Stimulated activated CD8-positive, alpha-beta memory T cell treated with anti-CD3 and anti-CD28 coated beads, Interleukin-4, amount 100 ng/mL, for 24 hours (primary cell): ENCODE data around the gene GCFC2.
"Not testable (repeated sequence)": the region's sequence is repeated elsewhere in the genome, so short reads cannot be mapped to it uniquely, and the experiment has no call there.

ENCODE experiments used
- DNase-seq: peaks from one replicate; pipeline ENCODE4 v3.0.0-alpha.2; 2020; ENCODE audit warnings: low read depth

GCFC2 gene

GRCh38 chr2:75710577-75711253 lies at the start of gene GCFC2:
Gene GCFC2 (minus strand): TSS chr2:75710915. CDS start chr2:75710855, 60 bp downstream.
- DNase-seq: peak; percentile 80

DNA sequence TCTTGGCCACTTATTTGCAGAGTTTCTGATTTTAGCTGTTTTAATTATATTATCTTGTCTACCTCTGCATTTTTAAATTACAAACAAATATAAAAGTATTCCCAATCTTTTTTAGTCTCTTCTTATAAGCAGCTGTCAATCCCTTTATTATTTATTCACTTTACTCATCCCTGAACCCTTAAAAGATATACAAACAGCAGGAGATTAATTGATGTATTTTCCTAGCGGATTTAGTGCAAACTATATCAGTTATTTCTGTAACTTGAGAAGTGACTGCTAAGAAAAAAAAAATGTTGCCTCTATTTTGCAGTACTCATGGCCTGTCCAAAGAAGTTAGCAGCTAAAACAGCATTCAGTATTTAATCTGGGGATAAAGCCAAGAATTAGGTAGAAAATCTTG lies 42.1 kb upstream of the GCFC2 start:
- no peak for DNase-seq

- DNase-seq: no peak
These were observed 41.2 kb upstream of the GCFC2 start for GRCh38 chr2:75751824-75752468.

DNA sequence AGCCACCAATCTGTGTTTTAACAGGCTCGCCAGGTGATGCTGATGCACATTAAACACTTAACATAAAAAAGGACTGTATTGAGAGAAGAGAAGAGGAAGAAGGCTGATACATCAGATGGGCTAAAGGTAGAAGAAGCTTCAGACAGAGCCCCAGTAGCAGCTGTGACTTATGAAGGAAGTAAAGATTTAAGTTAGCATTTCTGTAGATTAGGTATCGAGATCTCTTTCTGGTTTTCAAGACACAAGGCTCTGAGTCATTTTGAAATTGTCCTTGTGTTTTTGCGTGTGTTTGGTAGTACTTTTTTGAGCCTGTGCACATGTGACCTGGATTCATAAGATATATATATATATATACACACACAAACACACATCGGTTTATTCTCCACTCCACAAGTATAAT lies 40.6 kb upstream of the GCFC2 start:
- DNase-seq: no peak

GRCh38 chr2:75737961-75738360 lies 27.2 kb upstream of the GCFC2 start:
- no peak for DNase-seq

DNA sequence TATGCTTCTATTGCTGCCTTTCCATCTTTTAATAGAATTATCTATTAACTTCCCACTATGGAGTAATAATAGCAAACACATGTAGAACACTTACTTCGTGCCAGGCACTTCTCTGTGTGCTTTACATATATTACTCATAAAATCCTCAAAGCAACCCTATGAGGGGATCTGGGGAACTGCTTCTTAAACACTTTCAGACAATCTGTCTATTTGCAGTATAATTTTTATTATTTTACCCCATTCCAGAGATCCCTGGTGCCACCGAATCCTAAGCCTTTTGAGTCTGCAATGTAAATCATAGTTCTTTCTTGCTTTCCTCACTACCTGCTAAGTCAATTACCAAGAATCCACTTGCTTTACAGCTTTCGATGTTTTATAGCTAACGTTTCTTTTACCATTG lies 25.6 kb upstream of the GCFC2 start:
- DNase-seq: no peak

GRCh38 chr2:75729861-75730260 lies 19.1 kb upstream of the GCFC2 start:
- no peak for DNase-seq

DNA sequence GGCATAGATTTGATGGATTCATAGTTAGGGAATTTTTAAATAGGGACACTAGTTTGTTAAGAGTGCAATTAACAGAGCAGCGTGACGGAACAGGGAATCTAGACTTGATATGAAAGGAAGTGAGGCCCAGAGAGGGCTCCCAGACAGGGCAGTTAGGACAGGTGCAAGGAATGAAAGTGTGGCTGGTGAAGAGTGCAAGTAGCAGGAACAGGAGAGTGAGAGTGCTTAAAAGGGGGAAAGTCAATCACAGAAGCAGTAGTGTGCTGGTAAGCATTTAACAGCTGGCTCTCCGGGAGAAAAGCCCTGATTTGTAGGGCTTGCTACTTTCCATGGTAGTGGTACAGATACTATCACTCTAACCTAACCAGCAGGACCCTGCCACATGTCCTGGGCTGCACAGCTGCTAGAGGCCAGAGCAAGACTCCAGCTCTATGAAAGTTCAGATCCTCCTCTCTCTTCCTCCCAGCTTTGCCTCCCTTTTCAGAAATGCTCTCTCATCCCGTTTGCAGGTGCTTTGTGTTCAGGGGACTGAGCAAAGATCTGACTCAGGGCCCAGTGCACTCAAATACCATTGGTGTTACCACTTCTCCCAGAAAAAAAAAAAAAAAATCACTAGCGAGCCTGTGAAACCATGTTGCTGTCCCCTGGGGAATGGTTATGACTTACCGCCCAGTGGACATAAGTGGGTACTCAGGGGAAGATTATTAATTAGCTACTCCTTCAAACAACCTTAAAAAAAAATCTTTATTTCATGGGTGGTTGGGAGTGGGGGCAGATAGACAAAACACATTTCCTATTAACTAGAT lies 18.1 kb upstream of the GCFC2 start:
- no peak for DNase-seq

DNA sequence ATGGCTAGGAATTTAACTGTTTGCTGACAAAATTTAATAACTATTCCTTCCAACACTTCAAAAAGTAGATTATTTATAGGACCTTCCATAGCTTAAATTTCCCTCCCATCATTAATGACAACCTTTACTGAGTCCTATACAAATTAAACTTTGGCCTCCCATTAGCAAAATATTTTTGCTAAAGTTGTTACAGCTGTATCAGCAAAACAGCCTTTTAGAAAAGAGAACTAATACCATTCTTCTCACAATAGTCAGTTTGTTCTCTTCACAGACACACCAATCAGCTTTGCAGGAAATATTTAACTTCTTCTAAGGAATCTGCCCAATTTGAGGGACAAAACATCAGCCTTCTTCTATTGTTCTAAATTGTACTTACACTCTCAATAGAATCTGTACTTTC lies 12.0 kb upstream of the GCFC2 start:
- DNase-seq: no peak

- no peak for DNase-seq
These were observed 9.8 kb upstream of the GCFC2 start for GRCh38 chr2:75720525-75720924.

GRCh38 chr2:75719616-75720015 lies 8.9 kb upstream of the GCFC2 start:
- no peak for DNase-seq

DNA sequence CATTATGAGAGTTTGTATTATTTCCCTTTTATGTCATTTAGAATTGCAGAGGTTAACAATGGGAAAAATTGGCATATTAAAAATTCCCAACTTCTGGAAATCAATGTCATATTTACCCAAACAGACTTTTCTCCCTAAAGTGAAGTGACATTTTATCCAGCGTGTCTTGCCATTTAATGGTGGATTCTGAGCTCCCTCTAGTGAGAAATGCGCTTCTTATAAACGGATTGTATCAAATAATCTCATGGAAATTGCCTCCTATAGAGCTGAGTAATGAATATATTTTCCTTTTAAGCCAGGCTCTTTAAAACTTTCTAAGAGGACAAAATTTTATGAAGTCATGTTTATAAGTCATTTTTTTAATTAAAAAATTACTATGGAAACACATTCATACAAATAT lies 5.7 kb upstream of the GCFC2 start:
- no peak for DNase-seq

- not testable (repeated sequence) for DNase-seq
These were observed 875 bp upstream of the GCFC2 start for GRCh38 chr2:75711590-75711989.

- no peak for DNase-seq
These were observed 517 bp downstream of the GCFC2 start for GRCh38 chr2:75710220-75710576.

DNA sequence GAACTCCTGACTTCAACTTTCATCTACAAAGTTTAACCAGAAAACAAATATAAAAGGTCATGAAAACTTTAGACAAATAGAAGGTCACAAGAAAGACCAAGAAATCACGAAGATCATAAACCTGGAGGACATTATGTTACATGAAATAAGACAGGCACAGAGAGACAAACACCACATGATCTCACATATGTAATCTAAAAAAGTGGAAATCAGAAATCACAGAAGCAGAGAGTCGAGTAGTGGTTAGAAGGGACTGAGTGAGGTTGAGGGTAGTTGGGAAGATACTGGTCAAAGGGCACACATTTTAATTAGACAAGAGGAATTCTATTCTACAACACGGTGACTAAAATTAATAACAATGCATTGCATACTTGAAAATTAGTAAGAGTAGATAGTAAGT lies 1.4 kb downstream of the GCFC2 start:
- no peak for DNase-seq

DNA sequence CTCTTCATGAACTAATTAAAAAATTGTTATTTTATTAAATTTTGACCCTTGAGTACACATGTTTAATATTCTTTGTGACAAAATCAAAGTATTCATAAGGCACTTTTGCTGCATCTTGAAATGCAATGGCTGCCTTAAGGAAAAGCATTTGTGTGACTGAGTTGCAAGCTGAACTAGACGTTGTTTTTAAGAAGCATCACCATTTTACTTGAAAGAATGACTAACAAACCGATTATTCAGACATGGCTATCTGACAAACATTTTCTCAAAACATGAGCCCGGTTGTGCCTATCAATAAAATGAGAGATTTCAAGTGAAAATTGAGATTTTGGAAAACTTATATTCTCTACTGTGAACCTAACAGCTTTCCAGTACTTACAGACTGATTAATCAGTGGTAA lies 2.8 kb downstream of the GCFC2 start:
- DNase-seq: no peak

DNA sequence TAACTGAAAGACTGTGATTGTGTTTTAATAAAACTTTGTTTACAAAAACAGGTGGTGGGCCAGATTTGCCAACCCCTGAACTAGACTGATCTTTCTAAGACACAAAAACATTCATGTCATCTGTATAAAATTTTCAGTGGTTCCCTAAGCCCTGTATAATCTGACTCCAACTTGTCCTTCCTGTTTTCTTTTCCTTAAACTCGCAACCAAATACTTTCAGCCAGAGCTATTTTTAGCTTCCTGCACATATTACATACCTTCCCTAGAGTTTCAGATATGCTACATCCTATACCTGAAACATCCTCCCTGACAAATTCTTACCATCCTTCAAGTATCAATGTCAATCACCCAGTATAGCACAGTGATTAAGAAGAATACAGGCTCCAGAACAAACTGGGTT lies 4.8 kb downstream of the GCFC2 start:
- DNase-seq: no peak

DNA sequence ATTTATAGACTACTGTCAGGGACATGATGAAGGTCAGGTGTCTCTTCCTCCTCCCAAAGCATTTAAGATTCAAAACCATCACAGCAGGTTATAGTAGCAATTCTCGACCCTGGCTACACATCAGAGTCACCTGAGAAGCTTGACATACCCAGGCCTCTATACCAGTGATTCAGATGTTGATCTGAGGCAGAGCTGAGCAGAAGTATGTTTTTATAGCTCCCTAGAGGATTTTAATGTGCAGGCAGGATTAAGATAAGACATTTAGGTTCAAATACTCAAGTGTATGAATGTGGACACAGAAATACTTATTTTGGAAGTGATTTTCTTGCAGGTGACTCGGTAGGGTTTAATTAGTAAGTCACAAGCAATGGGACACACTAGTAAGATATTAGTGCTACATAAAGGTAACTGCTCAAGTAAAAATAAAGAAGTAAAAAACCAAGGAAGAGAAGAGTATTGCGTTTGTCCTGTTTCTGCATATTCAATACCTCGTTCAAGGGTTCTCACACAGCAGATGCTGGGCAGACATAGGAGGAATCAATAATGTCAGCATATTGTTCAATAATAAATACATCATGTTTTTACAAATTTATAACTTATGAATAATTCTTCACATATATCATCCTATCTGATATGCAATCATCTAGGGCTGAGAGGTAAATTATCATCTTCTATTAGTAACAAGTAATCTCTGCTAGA lies 7.0 kb downstream of the GCFC2 start:
- no peak for DNase-seq

GRCh38 chr2:75702593-75702992 lies 8.1 kb downstream of the GCFC2 start:
- no peak for DNase-seq

- DNase-seq: no peak
These were observed 11.8 kb downstream of the GCFC2 start for GRCh38 chr2:75698918-75699317.

DNA sequence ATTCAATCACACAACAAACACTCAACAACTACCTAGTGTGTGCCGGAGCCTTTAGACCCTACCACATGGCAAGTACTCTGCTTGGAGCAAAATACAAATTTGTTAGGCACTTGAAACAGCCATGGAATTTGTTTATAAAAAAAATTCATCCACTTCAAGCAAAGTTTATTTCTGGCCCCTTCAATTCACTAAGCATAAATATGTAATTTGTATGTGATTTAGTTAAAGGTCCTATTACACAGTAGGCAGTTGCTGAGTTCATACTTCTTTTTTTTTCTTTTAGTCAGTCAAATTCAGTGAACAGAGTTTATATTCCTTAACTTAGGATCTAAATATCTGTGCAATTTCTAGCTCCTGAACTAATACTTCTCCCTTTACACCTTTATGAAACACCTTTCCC lies 22.5 kb downstream of the GCFC2 start:
- no peak for DNase-seq

- not testable (repeated sequence) for DNase-seq
These were observed 27.3 kb downstream of the GCFC2 start for GRCh38 chr2:75683430-75683829.

GRCh38 chr2:75680402-75680801 lies 30.3 kb downstream of the GCFC2 start:
- DNase-seq: no peak
